HG02973 (cell line): ENCODE results near the gene PIK3AP1.
"Not testable (repeated sequence)": the region's sequence is repeated elsewhere in the genome, so short reads cannot be mapped to it uniquely, and the experiment has no call there.

Experiments used
- ATAC-seq: cut with Tn5 transposase; IDR thresholded peaks from one replicate; pipeline ENCODE4 v1.9.1; 2021; ENCODE audit warnings: moderate library complexity; ENCODE audit not compliant: unreplicated experiment

The PIK3AP1 gene

GRCh38 chr10:96720422-96721206, at the start of gene PIK3AP1:
PIK3AP1 (minus strand) TSS chr10:96720514; CDS start chr10:96720394, 120 bp downstream.
- ATAC-seq = peak; percentile 53

- ATAC-seq = no peak
These were observed 47.8 kb upstream of the PIK3AP1 start for GRCh38 chr10:96768136-96768535.

- no peak for ATAC-seq
These were observed 47.3 kb upstream of the PIK3AP1 start for GRCh38 chr10:96767611-96768010.

GRCh38 chr10:96765406-96766240, 45.3 kb upstream of the PIK3AP1 start:
- no peak for ATAC-seq

- ATAC-seq = no peak
These were observed 44.2 kb upstream of the PIK3AP1 start for GRCh38 chr10:96764425-96765060.

GRCh38 chr10:96758423-96758822, 38.1 kb upstream of the PIK3AP1 start:
- peak; percentile 70 for ATAC-seq

GRCh38 chr10:96756111-96756903, 36.0 kb upstream of the PIK3AP1 start:
- no peak for ATAC-seq

- no peak for ATAC-seq
These were observed 33.6 kb upstream of the PIK3AP1 start for GRCh38 chr10:96753956-96754355.

GRCh38 chr10:96752375-96752774, 32.1 kb upstream of the PIK3AP1 start:
- ATAC-seq = no peak

GRCh38 chr10:96750316-96750715, 30.0 kb upstream of the PIK3AP1 start:
- ATAC-seq = not testable (repeated sequence)

GRCh38 chr10:96747734-96748550, 27.6 kb upstream of the PIK3AP1 start:
- ATAC-seq = peak; percentile 91

- ATAC-seq = no peak
These were observed 26.2 kb upstream of the PIK3AP1 start for GRCh38 chr10:96746503-96746902.

GRCh38 chr10:96745950-96746349, 25.6 kb upstream of the PIK3AP1 start:
- ATAC-seq = no peak

- no peak for ATAC-seq
These were observed 23.8 kb upstream of the PIK3AP1 start for GRCh38 chr10:96743988-96744585.

- not testable (repeated sequence) for ATAC-seq
These were observed 21.2 kb upstream of the PIK3AP1 start for GRCh38 chr10:96741557-96741956.

GRCh38 chr10:96740579-96741281, 20.4 kb upstream of the PIK3AP1 start:
- ATAC-seq = no peak

- no peak for ATAC-seq
These were observed 19.8 kb upstream of the PIK3AP1 start for GRCh38 chr10:96740141-96740540.

- ATAC-seq = not testable (repeated sequence)
These were observed 17.1 kb upstream of the PIK3AP1 start for GRCh38 chr10:96737307-96737902.
